Measurements from ENCODE around the gene OR8D1.
A peak's percentile ranks its signal among the peaks of the same experiment; 100 is the strongest.

OR8D1 gene

DNA sequence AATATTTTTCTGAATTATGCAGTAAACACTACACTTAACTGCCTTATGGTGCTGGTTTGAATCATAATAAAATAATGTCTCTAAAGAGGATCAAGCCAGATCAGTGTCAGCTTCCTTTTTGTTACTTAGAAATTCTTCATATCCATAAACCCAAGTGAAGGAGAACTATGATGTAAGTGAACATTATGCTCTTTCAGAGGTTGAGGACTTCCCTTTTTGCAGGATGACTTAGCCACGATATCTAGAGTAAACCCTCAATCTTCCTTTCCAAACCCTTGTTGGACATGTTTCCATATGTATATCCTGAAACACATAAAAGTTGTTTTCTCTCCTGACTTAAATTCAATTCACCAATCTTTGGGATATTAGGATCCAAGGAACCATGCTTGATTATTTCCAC is 19.1 kb downstream of the OR8D1 start:
- no peak overlapping the region for H2BK120ac ChIP-seq (ENCODE audit: insufficient read depth, low read length, poor library complexity)
- H3K23ac ChIP-seq (ENCODE audit: low read length) = no peak overlapping the region
- no peak overlapping the region for H4K91ac ChIP-seq (ENCODE audit: low read depth, low read length)
- H2BK12ac ChIP-seq (ENCODE audit: low read length) = no peak overlapping the region
- no peak overlapping the region for H3K4me3 ChIP-seq (ENCODE audit: low read depth, low read length)
- WGBS (ENCODE audit: extremely low coverage, insufficient coverage, insufficient read length) = no CpG with 5 or more reads among the region's 1 CpG
- no peaks in the 10 kb centered on the region for H3K79me1 ChIP-seq (ENCODE audit: low read length)
- no peak overlapping the region for H3K4ac ChIP-seq (ENCODE audit: low read depth, low read length)
- no peak overlapping the region for H4K12ac ChIP-seq (ENCODE audit: low read depth, low read length)
- H3K9me3 ChIP-seq (ENCODE audit: insufficient read depth, low read depth, low read length) = no peaks in the 10 kb centered on the region
- H2AK5ac ChIP-seq (ENCODE audit: low read length) = no peak overlapping the region
- DNase-seq = no peak
- no peak overlapping the region for H3K14ac ChIP-seq (ENCODE audit: low read length)
- no peaks in the 10 kb centered on the region for H3K4me1 ChIP-seq (ENCODE audit: control insufficient read depth in 1 of 2, insufficient read depth in 2 of 2, low read length in 2 of 2)
- H4K8ac ChIP-seq (ENCODE audit: low read depth, low read length) = no peak overlapping the region
- H3K27ac ChIP-seq (ENCODE audit: low read depth, low read length) = no peak overlapping the region
- no peak overlapping the region for H2AFZ ChIP-seq (ENCODE audit: insufficient read depth, low read length, poor library complexity)
- no peak overlapping the region for H2BK5ac ChIP-seq (ENCODE audit: low read depth, low read length, poor library complexity)
- no peak overlapping the region for H3K18ac ChIP-seq (ENCODE audit: low read length)
- no peaks in the 10 kb centered on the region for H3K27me3 ChIP-seq (ENCODE audit: insufficient read depth, low read length)
- no peaks in the 10 kb centered on the region for H3K79me2 ChIP-seq (ENCODE audit: control insufficient read depth, insufficient read depth, low read length, poor library complexity)
- H3K9ac ChIP-seq (ENCODE audit: low read length) = no peak overlapping the region
- H3K4me2 ChIP-seq (ENCODE audit: low read length) = no peak overlapping the region
- no peaks in the 10 kb centered on the region for H3K36me3 ChIP-seq (ENCODE audit: control insufficient read depth in 1 of 2, insufficient read depth in 2 of 2, low read length in 2 of 2)

DNA sequence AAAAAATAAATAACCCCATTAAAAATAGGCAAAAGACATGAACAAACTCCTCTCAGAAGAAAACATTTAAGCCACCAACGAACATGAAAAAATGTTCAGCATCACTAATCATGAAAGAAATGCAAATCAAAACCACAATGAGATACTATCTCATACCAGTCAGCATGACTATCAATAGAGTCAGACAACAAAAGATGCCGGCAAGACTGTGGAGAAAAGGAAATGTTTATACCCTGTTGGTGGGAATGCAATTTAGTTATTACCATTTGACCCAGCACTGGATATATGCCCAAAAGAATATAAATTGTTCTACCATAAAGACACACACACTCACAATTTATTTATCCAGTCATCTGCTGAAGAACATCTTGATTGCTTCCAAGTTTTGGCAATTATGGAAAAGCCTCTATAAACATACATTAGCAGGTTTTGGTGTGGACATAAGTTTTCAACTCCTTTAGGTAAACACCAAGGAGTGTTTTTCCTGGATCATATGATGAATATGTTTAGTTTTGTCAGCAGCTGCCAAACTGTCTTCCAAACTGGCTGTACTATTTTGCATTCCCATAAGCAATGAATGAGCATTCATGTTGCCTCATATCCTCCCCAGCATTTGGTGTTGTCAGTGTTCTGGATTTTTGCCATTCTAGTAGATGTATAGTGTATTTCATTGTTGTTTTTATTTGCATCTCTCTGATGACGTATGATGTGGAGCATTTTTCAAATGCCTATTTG is 28.0 kb downstream of the OR8D1 start:
- H3K27me3 ChIP-seq (ENCODE audit: insufficient read depth, low read length) = no peaks in the 10 kb centered on the region
- H2AK5ac ChIP-seq (ENCODE audit: low read length) = no peak overlapping the region
- H3K79me2 ChIP-seq (ENCODE audit: control insufficient read depth, insufficient read depth, low read length, poor library complexity) = no peaks in the 10 kb centered on the region
- no peak overlapping the region for H2BK12ac ChIP-seq (ENCODE audit: low read length)
- H2BK5ac ChIP-seq (ENCODE audit: low read depth, low read length, poor library complexity) = no peak overlapping the region
- H3K4ac ChIP-seq (ENCODE audit: low read depth, low read length) = no peak overlapping the region
- H3K36me3 ChIP-seq (ENCODE audit: control insufficient read depth in 1 of 2, insufficient read depth in 2 of 2, low read length in 2 of 2) = no peaks in the 10 kb centered on the region
- H3K18ac ChIP-seq (ENCODE audit: low read length) = no peak overlapping the region
- no peak overlapping the region for H4K8ac ChIP-seq (ENCODE audit: low read depth, low read length)
- no peak overlapping the region for H3K23ac ChIP-seq (ENCODE audit: low read length)
- no CpG with 5 or more reads among the region's 3 CpGs for WGBS (ENCODE audit: extremely low coverage, insufficient coverage, insufficient read length)
- H4K12ac ChIP-seq (ENCODE audit: low read depth, low read length) = no peak overlapping the region
- H3K4me1 ChIP-seq (ENCODE audit: control insufficient read depth in 1 of 2, insufficient read depth in 2 of 2, low read length in 2 of 2) = no peaks in the 10 kb centered on the region
- no peaks in the 10 kb centered on the region for H3K9me3 ChIP-seq (ENCODE audit: insufficient read depth, low read depth, low read length)
- peak; percentile 19 to 76 for DNase-seq
- H3K4me2 ChIP-seq (ENCODE audit: low read length) = no peak overlapping the region
- H3K27ac ChIP-seq (ENCODE audit: low read depth, low read length) = no peak overlapping the region
- no peak overlapping the region for H3K14ac ChIP-seq (ENCODE audit: low read length)
- no peaks in the 10 kb centered on the region for H3K79me1 ChIP-seq (ENCODE audit: low read length)
- H3K9ac ChIP-seq (ENCODE audit: low read length) = no peak overlapping the region
- H3K4me3 ChIP-seq (ENCODE audit: low read depth, low read length) = no peak overlapping the region
- H4K91ac ChIP-seq (ENCODE audit: low read depth, low read length) = no peak overlapping the region
- no peak overlapping the region for H2BK120ac ChIP-seq (ENCODE audit: insufficient read depth, low read length, poor library complexity)
- H2AFZ ChIP-seq (ENCODE audit: insufficient read depth, low read length, poor library complexity) = no peak overlapping the region

DNA sequence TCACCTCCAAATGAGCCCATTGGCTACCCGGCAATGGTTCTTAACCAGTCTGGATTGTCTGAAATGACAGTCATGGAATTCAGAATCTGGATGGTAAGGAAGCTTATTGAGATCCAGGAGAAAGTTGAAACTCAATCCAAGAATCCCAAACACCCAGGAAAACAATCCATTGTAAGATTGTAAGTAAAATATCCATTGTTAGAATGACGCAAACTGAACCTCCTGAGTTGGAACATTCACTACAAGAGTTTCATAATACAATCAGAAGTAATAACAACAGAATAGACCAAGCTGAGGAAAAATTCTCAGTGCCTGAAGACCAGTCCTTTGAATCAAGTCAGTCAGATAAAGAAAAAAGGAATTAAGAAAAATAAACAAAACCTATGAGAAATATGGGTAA is 35.5 kb downstream of the OR8D1 start:
- no peak overlapping the region for H3K23ac ChIP-seq (ENCODE audit: low read length)
- no peak overlapping the region for H3K9ac ChIP-seq (ENCODE audit: low read length)
- H3K4ac ChIP-seq (ENCODE audit: low read depth, low read length) = no peak overlapping the region
- no peak overlapping the region for H2AFZ ChIP-seq (ENCODE audit: insufficient read depth, low read length, poor library complexity)
- no CpG with 5 or more reads among the region's 2 CpGs for WGBS (ENCODE audit: extremely low coverage, insufficient coverage, insufficient read length)
- H3K27ac ChIP-seq (ENCODE audit: low read depth, low read length) = no peak overlapping the region
- no peaks in the 10 kb centered on the region for H3K27me3 ChIP-seq (ENCODE audit: insufficient read depth, low read length)
- no peaks in the 10 kb centered on the region for H3K79me1 ChIP-seq (ENCODE audit: low read length)
- no peak overlapping the region for H3K14ac ChIP-seq (ENCODE audit: low read length)
- H4K91ac ChIP-seq (ENCODE audit: low read depth, low read length) = no peak overlapping the region
- no peak overlapping the region for H3K4me2 ChIP-seq (ENCODE audit: low read length)
- H2AK5ac ChIP-seq (ENCODE audit: low read length) = no peak overlapping the region
- H4K8ac ChIP-seq (ENCODE audit: low read depth, low read length) = no peak overlapping the region
- H3K18ac ChIP-seq (ENCODE audit: low read length) = no peak overlapping the region
- H2BK5ac ChIP-seq (ENCODE audit: low read depth, low read length, poor library complexity) = no peak overlapping the region
- H3K36me3 ChIP-seq (ENCODE audit: control insufficient read depth in 1 of 2, insufficient read depth in 2 of 2, low read length in 2 of 2) = no peaks in the 10 kb centered on the region
- no peak for DNase-seq
- no peak overlapping the region for H3K4me3 ChIP-seq (ENCODE audit: low read depth, low read length)
- H2BK12ac ChIP-seq (ENCODE audit: low read length) = no peak overlapping the region
- no peaks in the 10 kb centered on the region for H3K9me3 ChIP-seq (ENCODE audit: insufficient read depth, low read depth, low read length)
- no peak overlapping the region for H4K12ac ChIP-seq (ENCODE audit: low read depth, low read length)
- no peaks in the 10 kb centered on the region for H3K79me2 ChIP-seq (ENCODE audit: control insufficient read depth, insufficient read depth, low read length, poor library complexity)
- no peak overlapping the region for H2BK120ac ChIP-seq (ENCODE audit: insufficient read depth, low read length, poor library complexity)
- no peaks in the 10 kb centered on the region for H3K4me1 ChIP-seq (ENCODE audit: control insufficient read depth in 1 of 2, insufficient read depth in 2 of 2, low read length in 2 of 2)

DNA sequence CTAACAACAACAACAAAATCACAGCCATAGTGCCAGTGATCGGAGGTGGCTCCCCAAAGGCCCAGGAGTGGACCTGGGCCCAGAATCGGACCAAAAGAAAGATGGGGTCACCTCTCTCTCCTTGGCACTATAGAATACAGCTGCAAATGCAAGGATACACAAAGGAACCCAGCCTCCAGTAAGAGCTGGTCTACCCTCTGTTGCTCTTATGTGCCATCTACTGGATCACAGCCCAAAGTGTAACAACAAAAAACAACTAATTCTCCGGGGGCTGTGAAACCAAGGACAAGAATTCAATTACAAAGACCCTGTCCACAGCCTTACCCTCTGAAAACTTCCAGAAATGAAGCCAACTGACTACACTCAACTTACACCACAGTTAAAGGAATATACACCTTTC is 35.9 kb downstream of the OR8D1 start:
- Histone ChIP-seq H4K8ac (ENCODE audit: low read depth, low read length) (no peak overlapping the region), H3K79me2 (ENCODE audit: control insufficient read depth, insufficient read depth, low read length, poor library complexity) (no peaks in the 10 kb centered on the region), H3K27ac (ENCODE audit: low read depth, low read length) (no peak overlapping the region), H4K91ac (ENCODE audit: low read depth, low read length) (no peak overlapping the region), H3K79me1 (ENCODE audit: low read length) (no peaks in the 10 kb centered on the region), H2BK5ac (ENCODE audit: low read depth, low read length, poor library complexity) (no peak overlapping the region), H3K9me3 (ENCODE audit: insufficient read depth, low read depth, low read length) (no peaks in the 10 kb centered on the region), H3K14ac (ENCODE audit: low read length) (no peak overlapping the region), H3K4ac (ENCODE audit: low read depth, low read length) (no peak overlapping the region), H3K23ac (ENCODE audit: low read length) (no peak overlapping the region), H3K9ac (ENCODE audit: low read length) (no peak overlapping the region), H2AK5ac (ENCODE audit: low read length) (no peak overlapping the region), H3K18ac (ENCODE audit: low read length) (no peak overlapping the region), H3K27me3 (ENCODE audit: insufficient read depth, low read length) (no peaks in the 10 kb centered on the region), H3K4me3 (ENCODE audit: low read depth, low read length) (no peak overlapping the region), H3K4me1 (ENCODE audit: control insufficient read depth in 1 of 2, insufficient read depth in 2 of 2, low read length in 2 of 2) (no peaks in the 10 kb centered on the region), H4K12ac (ENCODE audit: low read depth, low read length) (no peak overlapping the region), H3K4me2 (ENCODE audit: low read length) (no peak overlapping the region), H2BK120ac (ENCODE audit: insufficient read depth, low read length, poor library complexity) (no peak overlapping the region), H2AFZ (ENCODE audit: insufficient read depth, low read length, poor library complexity) (no peak overlapping the region), H2BK12ac (ENCODE audit: low read length) (no peak overlapping the region), H3K36me3 (ENCODE audit: control insufficient read depth in 1 of 2, insufficient read depth in 2 of 2, low read length in 2 of 2) (no peaks in the 10 kb centered on the region)
- no peak for DNase-seq
- WGBS (ENCODE audit: extremely low coverage, insufficient coverage, insufficient read length) = no CpG with 5 or more reads among the region's 3 CpGs
